ENCODE results near the gene PDXP. TPM values are rescaled to one million over a fixed set of nuclear protein-coding genes. Genes with fewer than 3 reads are reported as not detected.

PDXP gene
- total and polyA plus RNA-seq, 2 of the 13 experiments (the other 11 are each of a cell fraction or from before 2014, with no cell fraction given), result 58.2 to 70.6 TPM

- TF ChIP-seq SMAD1 (CRISPR knock-in tag; IDR thresholded peaks at IDR 0.05; ENCODE audit: borderline replicate concordance, low read depth) (no peak), PHF21A (CRISPR knock-in tag; IDR thresholded peaks at IDR 0.05) (peak; percentile 34; the same call in 1 of the 2 replicates), RXRB (CRISPR knock-in tag; IDR thresholded peaks at IDR 0.05; ENCODE audit: borderline replicate concordance) (peak; percentile 97), HMGXB3 (CRISPR knock-in tag; IDR thresholded peaks at IDR 0.05; ENCODE audit: borderline replicate concordance) (no peak), MIXL1 (CRISPR knock-in tag; IDR thresholded peaks at IDR 0.05) (no peak), ZNF562 (CRISPR knock-in tag; IDR thresholded peaks at IDR 0.05; ENCODE audit: borderline replicate concordance) (no peak), ISL2 (CRISPR knock-in tag; IDR thresholded peaks at IDR 0.05) (no peak), TEF (CRISPR knock-in tag; IDR thresholded peaks at IDR 0.05) (no peak), XRCC5 (optimal IDR thresholded peaks at IDR 0.05; ENCODE audit: low read length) (peak; percentile 72), STAT5B (CRISPR knock-in tag; IDR thresholded peaks at IDR 0.05) (no peak), ZSCAN25 (CRISPR knock-in tag; IDR thresholded peaks at IDR 0.05) (peak; percentile 86), PHF20 (CRISPR knock-in tag; IDR thresholded peaks at IDR 0.05) (no peak), ZFP41 (CRISPR knock-in tag; IDR thresholded peaks at IDR 0.05; ENCODE audit: borderline replicate concordance) (no peak), ZNF501 (CRISPR knock-in tag; IDR thresholded peaks at IDR 0.05) (peak; percentile 13; the same call in 1 of the 2 replicates), KAT8 (CRISPR knock-in tag; IDR thresholded peaks at IDR 0.05) (0 out of 2 replicates have a peak, but pooled peaks have one; percentile 25), ZHX2 (IDR thresholded peaks at IDR 0.05; ENCODE audit: low read depth) (no peak), ZHX2 (CRISPR knock-in tag; IDR thresholded peaks at IDR 0.05; ENCODE audit: borderline replicate concordance) (no peak), ZNF83 (CRISPR knock-in tag; IDR thresholded peaks at IDR 0.05; ENCODE audit: borderline replicate concordance) (no peak), ZNF605 (CRISPR knock-in tag; IDR thresholded peaks at IDR 0.05) (no peak), SIX4 (CRISPR knock-in tag; IDR thresholded peaks at IDR 0.05) (no peak), ZMYM2 (CRISPR knock-in tag; IDR thresholded peaks at IDR 0.05) (no peak), ZFP36L1 (CRISPR knock-in tag; IDR thresholded peaks at IDR 0.05) (no peak)
These were observed 23.1 kb downstream of the PDXP start (continued) for GRCh38 chr22:37681556-37682049.

Measured in HepG2 (cell line).